HepG2 (cell line): ENCODE measurements around the gene TXNRD2. TPM values are rescaled to one million over a fixed set of nuclear protein-coding genes. Genes with fewer than 3 reads are reported as not detected.

Experiments
- EEA1 ChIP-seq: sonication (generic); formaldehyde crosslinking; IDR thresholded peaks from 2 replicates; pipeline ENCODE4 v1.5.1; 2020; ENCODE audit warnings: mild to moderate bottlenecking, missing genetic modification reagents, borderline replicate concordance
- HNF4G ChIP-seq, 2 experiments: sonication (generic) in 1 of 2; formaldehyde crosslinking in 1 of 2; IDR thresholded peaks; 2 replicates each; pipeline versions ENCODE4 v1.4.0 to v1.6.1; 2011 to 2020; ENCODE audit warnings: borderline replicate concordance in 2 of 2, low read depth in 2 of 2, mild to moderate bottlenecking in 2 of 2, low read length in 1 of 2, missing genetic modification reagents in 1 of 2, moderate library complexity in 1 of 2
- JARID2 ChIP-seq: sonication (generic); formaldehyde crosslinking; IDR thresholded peaks from 2 replicates; pipeline ENCODE4 v1.8.1; 2023; ENCODE audit warnings: missing genetic modification reagents, inconsistent platforms; ENCODE audit not compliant: insufficient replicate concordance
- NPAS2 ChIP-seq: sonication (generic); formaldehyde crosslinking; IDR thresholded peaks from 2 replicates; pipeline ENCODE4 v1.8.0; 2022; ENCODE audit warnings: mild to moderate bottlenecking, missing genetic modification reagents, borderline replicate concordance
- RBM22 ChIP-seq: fragments of 200-400 bp; formaldehyde crosslinking; optimal IDR thresholded peaks from 2 replicates; pipeline ENCODE3; 2017; ENCODE audit warnings: mild to moderate bottlenecking, low read length, moderate library complexity
- SP1 ChIP-seq, 2 experiments: fragments of 450-650 bp in 1 of 2; sonication (generic) in 1 of 2; formaldehyde crosslinking in 1 of 2; IDR thresholded peaks; 2 replicates each; pipeline versions ENCODE4 v1.4.0 to v1.6.1; 2016 to 2020; ENCODE audit warnings: missing genetic modification reagents in 1 of 2
- TEAD2 ChIP-seq: sonication (generic); formaldehyde crosslinking; IDR thresholded peaks from 2 replicates; pipeline ENCODE4 v1.9.0; 2021; ENCODE audit warnings: missing genetic modification reagents
- TOE1 ChIP-seq: sonication (generic); formaldehyde crosslinking; IDR thresholded peaks from 2 replicates; pipeline ENCODE4 v1.4.0; 2020; ENCODE audit warnings: mild to moderate bottlenecking, missing genetic modification reagents
- TSC22D2 ChIP-seq: sonication (generic); formaldehyde crosslinking; IDR thresholded peaks from 2 replicates; pipeline ENCODE4 v1.5.1; 2020; ENCODE audit warnings: missing genetic modification reagents, mild to moderate bottlenecking, borderline replicate concordance
- ZBTB7B ChIP-seq: sonication (generic); formaldehyde crosslinking; IDR thresholded peaks from 2 replicates; pipeline ENCODE4 v1.4.0; 2020; ENCODE audit warnings: missing genetic modification reagents
- ZNF234 ChIP-seq: sonication (generic); formaldehyde crosslinking; conservative IDR thresholded peaks from 2 replicates; pipeline ENCODE4 v1.5.1; 2020; ENCODE audit warnings: mild to moderate bottlenecking, missing genetic modification reagents
- ZNF34 ChIP-seq: sonication (generic); formaldehyde crosslinking; IDR thresholded peaks from 2 replicates; pipeline ENCODE4 v1.4.0; 2020; ENCODE audit warnings: mild to moderate bottlenecking, missing genetic modification reagents, borderline replicate concordance
- ZNF569 ChIP-seq: sonication (generic); formaldehyde crosslinking; IDR thresholded peaks from 2 replicates; pipeline ENCODE4 v1.5.0; 2020; ENCODE audit warnings: mild to moderate bottlenecking, missing genetic modification reagents, moderate library complexity, borderline replicate concordance
- ZNF644 ChIP-seq: IDR thresholded peaks from 2 replicates; pipeline ENCODE4 v1.6.1; 2016; ENCODE audit warnings: low read depth
- polyA plus RNA-seq, 8 experiments: library from polyadenylated mRNA; depleted of rRNA in 3 of 8; stranded (reverse) in 7 of 8; unstranded in 1 of 8; fragments of >200 nt; fragmentation: Illumina TruSeq in 4 of 8; extraction: Trizol in 4 of 8; gene quantifications; 2 replicates each; pipeline versions ENCODE4 v1.2.1 to v1.2.3, GENCODE V29; 2011 to 2016; ENCODE audit warnings: low read depth in 4 of 8, missing spikeins in 1 of 8, mixed read lengths in 1 of 8; ENCODE audit not compliant: insufficient read depth in 1 of 8
- total RNA-seq, 5 experiments: library from RNA; depleted of rRNA; stranded (reverse); fragments of >200 nt; fragmentation: Illumina TruSeq; extraction: Trizol; gene quantifications; 2 replicates each; pipeline ENCODE4 v1.2.3, GENCODE V29; 2016; ENCODE audit warnings: low read depth in 1 of 5
- TF ChIP-seq, protein P1 (sequence below): sonication (generic); formaldehyde crosslinking; IDR thresholded peaks from 2 replicates; pipeline ENCODE4 v1.4.0; 2020; ENCODE audit warnings: mild to moderate bottlenecking, missing genetic modification reagents
- TF ChIP-seq, protein P2 (sequence below): IDR thresholded peaks from 2 replicates; pipeline ENCODE4 v1.6.1; 2016; ENCODE audit warnings: low read depth
- TF ChIP-seq, protein P3 (sequence below), 2 experiments: sonication (generic) in 1 of 2; formaldehyde crosslinking in 1 of 2; IDR thresholded peaks; 2 replicates each; pipeline versions ENCODE4 v1.6.1 to v1.9.0; 2014 to 2022; ENCODE audit warnings: antibody characterized with exemption in 1 of 2, borderline replicate concordance in 1 of 2, inconsistent platforms in 1 of 2, low read depth in 1 of 2, missing genetic modification reagents in 1 of 2

The TXNRD2 gene
- total and polyA plus RNA-seq, 2 of the 13 experiments (the other 11 are each of a cell fraction or from before 2014, with no cell fraction given): 17.5 to 18.6 TPM

DNA sequence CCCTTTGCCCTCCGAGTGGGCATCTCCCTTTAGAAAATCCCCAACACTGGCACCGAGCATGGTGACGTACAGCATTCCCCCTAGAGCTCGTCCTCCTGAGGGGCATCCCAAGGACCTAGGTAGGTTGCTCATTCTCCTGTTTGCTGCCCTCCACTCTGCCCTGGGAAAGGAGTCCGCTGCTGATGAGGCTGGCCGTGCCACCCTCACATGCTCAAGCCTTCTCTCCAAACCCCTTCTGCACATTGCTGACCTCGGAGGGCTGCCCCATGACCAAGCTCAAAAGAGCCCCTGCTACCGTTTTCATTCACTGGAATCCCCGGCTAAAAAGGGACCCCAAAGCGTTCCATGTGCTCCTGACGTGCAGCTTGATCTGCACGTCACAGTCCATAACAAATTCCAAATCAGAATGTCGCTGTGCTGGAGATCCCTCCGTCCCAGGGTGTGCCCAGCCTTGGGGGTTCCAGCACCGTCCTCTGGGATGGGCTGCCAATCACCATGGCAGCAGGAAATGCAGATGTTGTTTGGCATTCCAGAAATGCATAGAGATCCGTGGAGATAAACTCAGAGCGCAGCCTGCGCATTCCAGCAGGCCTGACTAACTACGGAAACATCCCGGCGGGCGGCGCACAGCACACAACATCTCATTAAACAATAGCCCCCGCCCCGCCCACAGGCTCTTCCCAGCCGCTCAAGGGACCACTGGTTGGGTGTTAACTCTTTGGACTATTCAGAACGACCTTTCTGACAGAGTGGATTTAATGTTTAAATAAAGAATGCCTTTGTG, 60.6 kb downstream of the TXNRD2 start (continued):
- TF ChIP-seq NPAS2 (CRISPR knock-in tag) (no peak), EEA1 (CRISPR knock-in tag) (no peak), JARID2 (no peak), TSC22D2 (CRISPR knock-in tag) (no peak), ZNF234 (CRISPR knock-in tag) (no peak), ZBTB7B (peak; percentile 81), RBM22 (no peak), SP1 (IDR thresholded peaks at IDR 0.05) (no peak), SP1 (CRISPR knock-in tag; IDR thresholded peaks at IDR 0.05) (peak; percentile 44), ZNF644 (CRISPR knock-in tag) (no peak), ZNF569 (no peak), TEAD2 (CRISPR knock-in tag) (no peak), TOE1 (no peak), HNF4G (IDR thresholded peaks at IDR 0.05; ENCODE audit: borderline replicate concordance, low read depth, low read length) (peak; percentile 42; the same call in 1 of the 2 replicates), HNF4G (CRISPR knock-in tag; IDR thresholded peaks at IDR 0.05; ENCODE audit: borderline replicate concordance, low read depth) (no peak), ZNF34 (no peak)
- TF ChIP-seq, protein P1, sequence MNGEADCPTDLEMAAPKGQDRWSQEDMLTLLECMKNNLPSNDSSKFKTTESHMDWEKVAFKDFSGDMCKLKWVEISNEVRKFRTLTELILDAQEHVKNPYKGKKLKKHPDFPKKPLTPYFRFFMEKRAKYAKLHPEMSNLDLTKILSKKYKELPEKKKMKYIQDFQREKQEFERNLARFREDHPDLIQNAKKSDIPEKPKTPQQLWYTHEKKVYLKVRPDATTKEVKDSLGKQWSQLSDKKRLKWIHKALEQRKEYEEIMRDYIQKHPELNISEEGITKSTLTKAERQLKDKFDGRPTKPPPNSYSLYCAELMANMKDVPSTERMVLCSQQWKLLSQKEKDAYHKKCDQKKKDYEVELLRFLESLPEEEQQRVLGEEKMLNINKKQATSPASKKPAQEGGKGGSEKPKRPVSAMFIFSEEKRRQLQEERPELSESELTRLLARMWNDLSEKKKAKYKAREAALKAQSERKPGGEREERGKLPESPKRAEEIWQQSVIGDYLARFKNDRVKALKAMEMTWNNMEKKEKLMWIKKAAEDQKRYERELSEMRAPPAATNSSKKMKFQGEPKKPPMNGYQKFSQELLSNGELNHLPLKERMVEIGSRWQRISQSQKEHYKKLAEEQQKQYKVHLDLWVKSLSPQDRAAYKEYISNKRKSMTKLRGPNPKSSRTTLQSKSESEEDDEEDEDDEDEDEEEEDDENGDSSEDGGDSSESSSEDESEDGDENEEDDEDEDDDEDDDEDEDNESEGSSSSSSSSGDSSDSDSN (CRISPR knock-in tag): peak; percentile 25; the same call in 1 of the 2 replicates
- TF ChIP-seq, protein P2, sequence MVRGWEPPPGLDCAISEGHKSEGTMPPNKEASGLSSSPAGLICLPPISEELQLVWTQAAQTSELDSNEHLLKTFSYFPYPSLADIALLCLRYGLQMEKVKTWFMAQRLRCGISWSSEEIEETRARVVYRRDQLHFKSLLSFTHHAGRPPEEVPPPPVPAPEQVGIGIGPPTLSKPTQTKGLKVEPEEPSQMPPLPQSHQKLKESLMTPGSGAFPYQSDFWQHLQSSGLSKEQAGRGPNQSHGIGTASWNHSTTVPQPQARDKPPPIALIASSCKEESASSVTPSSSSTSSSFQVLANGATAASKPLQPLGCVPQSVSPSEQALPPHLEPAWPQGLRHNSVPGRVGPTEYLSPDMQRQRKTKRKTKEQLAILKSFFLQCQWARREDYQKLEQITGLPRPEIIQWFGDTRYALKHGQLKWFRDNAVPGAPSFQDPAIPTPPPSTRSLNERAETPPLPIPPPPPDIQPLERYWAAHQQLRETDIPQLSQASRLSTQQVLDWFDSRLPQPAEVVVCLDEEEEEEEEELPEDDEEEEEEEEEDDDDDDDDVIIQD: no peak
- TF ChIP-seq, protein P3, sequence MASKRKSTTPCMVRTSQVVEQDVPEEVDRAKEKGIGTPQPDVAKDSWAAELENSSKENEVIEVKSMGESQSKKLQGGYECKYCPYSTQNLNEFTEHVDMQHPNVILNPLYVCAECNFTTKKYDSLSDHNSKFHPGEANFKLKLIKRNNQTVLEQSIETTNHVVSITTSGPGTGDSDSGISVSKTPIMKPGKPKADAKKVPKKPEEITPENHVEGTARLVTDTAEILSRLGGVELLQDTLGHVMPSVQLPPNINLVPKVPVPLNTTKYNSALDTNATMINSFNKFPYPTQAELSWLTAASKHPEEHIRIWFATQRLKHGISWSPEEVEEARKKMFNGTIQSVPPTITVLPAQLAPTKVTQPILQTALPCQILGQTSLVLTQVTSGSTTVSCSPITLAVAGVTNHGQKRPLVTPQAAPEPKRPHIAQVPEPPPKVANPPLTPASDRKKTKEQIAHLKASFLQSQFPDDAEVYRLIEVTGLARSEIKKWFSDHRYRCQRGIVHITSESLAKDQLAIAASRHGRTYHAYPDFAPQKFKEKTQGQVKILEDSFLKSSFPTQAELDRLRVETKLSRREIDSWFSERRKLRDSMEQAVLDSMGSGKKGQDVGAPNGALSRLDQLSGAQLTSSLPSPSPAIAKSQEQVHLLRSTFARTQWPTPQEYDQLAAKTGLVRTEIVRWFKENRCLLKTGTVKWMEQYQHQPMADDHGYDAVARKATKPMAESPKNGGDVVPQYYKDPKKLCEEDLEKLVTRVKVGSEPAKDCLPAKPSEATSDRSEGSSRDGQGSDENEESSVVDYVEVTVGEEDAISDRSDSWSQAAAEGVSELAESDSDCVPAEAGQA (IDR thresholded peaks at IDR 0.05; ENCODE audit: low read depth): no peak
- TF ChIP-seq, protein P3 (CRISPR knock-in tag; IDR thresholded peaks at IDR 0.05; ENCODE audit: borderline replicate concordance): no peak
